Measurements from ENCODE around the gene IFNLR1. TPM values are rescaled to one million over a fixed set of nuclear protein-coding genes. Genes with fewer than 3 reads are reported as not detected.

The IFNLR1 gene
- total and polyA plus RNA-seq, 2 donors (not counting 3 experiments of a cell fraction or from before 2014, with no cell fraction given): 0.01 TPM; not detected in 1

DNA sequence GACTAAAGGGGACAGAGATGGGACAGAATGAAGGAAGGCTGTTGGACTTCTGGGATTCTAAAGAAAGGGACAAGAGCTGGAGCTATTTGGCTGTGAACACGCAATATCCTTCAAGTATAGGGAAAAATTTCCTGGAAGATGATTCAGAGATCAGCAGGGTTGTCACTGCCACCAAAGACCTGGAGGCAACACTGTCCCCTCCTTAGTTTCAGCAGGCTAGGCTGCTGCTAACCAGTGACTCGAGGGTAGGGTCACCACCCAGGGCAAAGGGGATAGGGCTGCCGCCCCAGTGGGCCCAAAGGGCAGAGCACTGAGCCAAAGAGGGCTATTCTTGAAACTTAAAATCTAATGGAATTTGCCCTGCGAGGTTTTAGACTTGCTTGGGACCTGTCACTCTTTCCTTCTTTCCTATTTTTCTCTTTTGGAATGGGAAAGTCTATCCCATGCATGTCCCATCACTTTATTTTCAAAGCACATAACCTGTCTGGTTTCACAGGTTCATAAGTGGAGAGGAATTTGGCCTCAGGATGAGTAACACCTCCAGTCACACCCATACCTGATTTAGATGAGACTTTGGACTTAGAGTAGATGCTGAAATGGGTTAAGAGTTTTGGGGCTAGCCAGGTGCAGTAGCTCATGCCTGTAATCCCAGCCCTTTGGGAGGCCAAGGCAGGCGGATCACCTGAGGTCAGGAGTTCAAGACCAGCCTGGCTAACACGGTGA lies 11.9 kb downstream of the IFNLR1 start:
- Histone ChIP-seq H2AFZ (ENCODE audit: low read depth, low read length) (no peak overlapping the region), H3K79me2 (ENCODE audit: control insufficient read depth, insufficient read depth, low read length) (no peaks in the 10 kb centered on the region), H3K9me3 (replicated peaks; ENCODE audit: control insufficient read depth, insufficient read depth, low read length) (no peaks in the 10 kb centered on the region), H3K9ac (replicated peaks; ENCODE audit: extremely low read depth, insufficient read depth, low read length) (no peak overlapping the region), H3K36me3 (ENCODE audit: control insufficient read depth in 2 of 2, extremely low read depth in 1 of 2, insufficient read depth in 2 of 2, low read length in 2 of 2) (no peaks in the 10 kb centered on the region), H3K4me3 (replicated peaks in 1 of 3; ENCODE audit: insufficient read depth in 1 of 3, low read depth in 1 of 3, low read length in 3 of 3) (no peak overlapping the region), H3K4me2 (ENCODE audit: insufficient read depth, low read length) (no peak overlapping the region), H3K9me1 (replicated peaks; ENCODE audit: control insufficient read depth, extremely low read depth, insufficient read depth, low read length) (no peaks in the 10 kb centered on the region), H4K20me1 (replicated peaks; ENCODE audit: control insufficient read depth, extremely low read depth, insufficient read depth, low read length) (no peaks in the 10 kb centered on the region), H3K4me1 (ENCODE audit: control insufficient read depth, extremely low read depth, insufficient read depth, low read length) (no peaks in the 10 kb centered on the region), H3K27ac (ENCODE audit: insufficient read depth, low read depth, low read length) (no peak overlapping the region), H3K27me3 (ENCODE audit: control insufficient read depth in 2 of 2, insufficient read depth in 2 of 2, low read length in 2 of 2) (peaks cover 12 to 16% of the 10 kb centered on the region in 2 experiments)
- intact Hi-C loops (cut with micrococcal nuclease): no loop called here
- FAIRE-seq: no peak
- DNase-seq (ENCODE audit: low read depth, low spot score): no peak
- no TSS peak for BruUV-seq (replicated peaks)
- TF ChIP-seq MYC (IDR thresholded peaks at IDR 0.05; ENCODE audit: low read depth, low read length) (no peak), EZH2 (IDR thresholded peaks at IDR 0.05; ENCODE audit: borderline replicate concordance, low read depth, low read length, severe bottlenecking) (no peak), FOS (IDR thresholded peaks at IDR 0.05; ENCODE audit: borderline replicate concordance, insufficient read depth, low read length) (no peak), JUN (IDR thresholded peaks at IDR 0.05; ENCODE audit: borderline replicate concordance, insufficient read depth, insufficient read length, low read depth) (no peak), POLR2AphosphoS5 (IDR thresholded peaks at IDR 0.05; ENCODE audit: insufficient read depth, low read depth, low read length) (no peak), POLR2A (IDR thresholded peaks at IDR 0.05; ENCODE audit: low read depth, low read length) (no peak), GATA2 (IDR thresholded peaks at IDR 0.05; ENCODE audit: insufficient read depth, insufficient read length, low read depth, low read length) (no peak), MAX (IDR thresholded peaks at IDR 0.05; ENCODE audit: insufficient read depth, insufficient read length) (no peak)
- TF ChIP-seq, protein P1, sequence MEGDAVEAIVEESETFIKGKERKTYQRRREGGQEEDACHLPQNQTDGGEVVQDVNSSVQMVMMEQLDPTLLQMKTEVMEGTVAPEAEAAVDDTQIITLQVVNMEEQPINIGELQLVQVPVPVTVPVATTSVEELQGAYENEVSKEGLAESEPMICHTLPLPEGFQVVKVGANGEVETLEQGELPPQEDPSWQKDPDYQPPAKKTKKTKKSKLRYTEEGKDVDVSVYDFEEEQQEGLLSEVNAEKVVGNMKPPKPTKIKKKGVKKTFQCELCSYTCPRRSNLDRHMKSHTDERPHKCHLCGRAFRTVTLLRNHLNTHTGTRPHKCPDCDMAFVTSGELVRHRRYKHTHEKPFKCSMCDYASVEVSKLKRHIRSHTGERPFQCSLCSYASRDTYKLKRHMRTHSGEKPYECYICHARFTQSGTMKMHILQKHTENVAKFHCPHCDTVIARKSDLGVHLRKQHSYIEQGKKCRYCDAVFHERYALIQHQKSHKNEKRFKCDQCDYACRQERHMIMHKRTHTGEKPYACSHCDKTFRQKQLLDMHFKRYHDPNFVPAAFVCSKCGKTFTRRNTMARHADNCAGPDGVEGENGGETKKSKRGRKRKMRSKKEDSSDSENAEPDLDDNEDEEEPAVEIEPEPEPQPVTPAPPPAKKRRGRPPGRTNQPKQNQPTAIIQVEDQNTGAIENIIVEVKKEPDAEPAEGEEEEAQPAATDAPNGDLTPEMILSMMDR (IDR thresholded peaks at IDR 0.05; ENCODE audit: extremely low read depth in 1 of 2, insufficient read depth in 1 of 2, low read depth in 1 of 2, low read length in 2 of 2): no peak
- CTCF ChIA-PET: no interaction called here
- dilution Hi-C loops (cut with MboI; ENCODE audit: extremely low pct_ligation_motif_present, low sequenced_read_pairs): no loop called here
- POLR2A ChIA-PET: no interaction called here

All from endothelial cell of umbilical vein (primary cell).